ENCODE results near the gene ADAMTS9.

ADAMTS9 gene

DNA sequence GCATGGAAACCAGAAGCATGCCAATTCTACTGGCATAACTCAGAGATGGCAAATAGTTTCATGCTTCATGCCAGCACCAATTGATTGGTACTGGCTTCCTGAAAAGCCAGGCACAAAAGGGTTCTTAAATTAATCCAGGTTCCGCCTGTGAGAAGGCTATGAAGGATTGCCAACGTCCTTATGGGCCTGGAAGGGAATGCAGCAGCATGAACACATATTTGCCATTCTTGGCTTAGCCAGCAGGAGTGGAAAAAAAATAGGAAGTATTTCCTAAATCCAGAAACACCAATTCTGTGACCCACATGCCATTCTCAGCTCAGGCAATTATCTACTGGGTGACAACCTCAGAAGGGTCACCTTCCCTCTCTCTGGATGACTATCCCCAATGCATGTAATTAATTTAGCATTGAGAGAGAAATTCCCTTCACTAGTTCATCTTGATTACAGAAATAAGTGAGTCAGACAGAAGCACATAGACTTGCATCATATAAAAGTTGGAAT lies 36.0 kb downstream of the ADAMTS9 start:
- H3K4me3 ChIP-seq (ENCODE audit: low read depth, low read length) = no peak overlapping the region
- DNase-seq (ENCODE audit: low read depth) = no peak
- TF ChIP-seq MAX (IDR thresholded peaks at IDR 0.05; ENCODE audit: low read depth, low read length) (no peak), POLR2A (IDR thresholded peaks at IDR 0.05; ENCODE audit: extremely low read depth, insufficient read length) (no peak), MYC (IDR thresholded peaks at IDR 0.05; ENCODE audit: low read depth, low read length) (no peak)
- TF ChIP-seq, protein P1, sequence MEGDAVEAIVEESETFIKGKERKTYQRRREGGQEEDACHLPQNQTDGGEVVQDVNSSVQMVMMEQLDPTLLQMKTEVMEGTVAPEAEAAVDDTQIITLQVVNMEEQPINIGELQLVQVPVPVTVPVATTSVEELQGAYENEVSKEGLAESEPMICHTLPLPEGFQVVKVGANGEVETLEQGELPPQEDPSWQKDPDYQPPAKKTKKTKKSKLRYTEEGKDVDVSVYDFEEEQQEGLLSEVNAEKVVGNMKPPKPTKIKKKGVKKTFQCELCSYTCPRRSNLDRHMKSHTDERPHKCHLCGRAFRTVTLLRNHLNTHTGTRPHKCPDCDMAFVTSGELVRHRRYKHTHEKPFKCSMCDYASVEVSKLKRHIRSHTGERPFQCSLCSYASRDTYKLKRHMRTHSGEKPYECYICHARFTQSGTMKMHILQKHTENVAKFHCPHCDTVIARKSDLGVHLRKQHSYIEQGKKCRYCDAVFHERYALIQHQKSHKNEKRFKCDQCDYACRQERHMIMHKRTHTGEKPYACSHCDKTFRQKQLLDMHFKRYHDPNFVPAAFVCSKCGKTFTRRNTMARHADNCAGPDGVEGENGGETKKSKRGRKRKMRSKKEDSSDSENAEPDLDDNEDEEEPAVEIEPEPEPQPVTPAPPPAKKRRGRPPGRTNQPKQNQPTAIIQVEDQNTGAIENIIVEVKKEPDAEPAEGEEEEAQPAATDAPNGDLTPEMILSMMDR (IDR thresholded peaks at IDR 0.05; ENCODE audit: low read depth, low read length) = no peak

DNA sequence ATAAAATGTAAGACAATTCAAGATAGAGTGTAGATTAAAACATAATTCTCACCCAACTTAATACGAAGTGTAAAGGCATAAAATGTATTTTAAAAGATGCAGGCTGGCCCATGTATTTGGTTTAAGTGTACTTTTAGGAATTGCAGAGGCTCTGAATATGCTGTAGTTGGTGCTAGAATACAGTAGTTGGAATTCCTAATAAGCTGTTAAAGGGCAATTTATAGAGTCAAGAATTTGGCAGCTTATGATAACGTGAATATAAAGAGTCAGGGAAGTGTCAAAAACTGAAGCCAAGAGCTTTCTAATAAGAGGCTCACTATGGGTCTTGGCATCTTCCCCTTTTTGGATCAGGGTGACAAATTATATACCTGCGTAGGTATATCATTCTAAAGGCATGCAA lies 36.5 kb downstream of the ADAMTS9 start:
- no peak overlapping the region for H3K4me3 ChIP-seq (ENCODE audit: low read depth, low read length)
- DNase-seq (ENCODE audit: low read depth) = no peak
- TF ChIP-seq MYC (IDR thresholded peaks at IDR 0.05; ENCODE audit: low read depth, low read length) (no peak), POLR2A (IDR thresholded peaks at IDR 0.05; ENCODE audit: extremely low read depth, insufficient read length) (no peak), MAX (IDR thresholded peaks at IDR 0.05; ENCODE audit: low read depth, low read length) (no peak)
- TF ChIP-seq, protein P1 (IDR thresholded peaks at IDR 0.05; ENCODE audit: low read depth, low read length) = no peak

GRCh38 chr3:64650715-64651114 lies 37.1 kb downstream of the ADAMTS9 start:
- DNase-seq (ENCODE audit: low read depth) = no peak
- no peak overlapping the region for H3K4me3 ChIP-seq (ENCODE audit: low read depth, low read length)
- TF ChIP-seq, protein P1 (IDR thresholded peaks at IDR 0.05; ENCODE audit: low read depth, low read length) = no peak
- TF ChIP-seq MAX (IDR thresholded peaks at IDR 0.05; ENCODE audit: low read depth, low read length) (no peak), MYC (IDR thresholded peaks at IDR 0.05; ENCODE audit: low read depth, low read length) (no peak), POLR2A (IDR thresholded peaks at IDR 0.05; ENCODE audit: extremely low read depth, insufficient read length) (no peak)

DNA sequence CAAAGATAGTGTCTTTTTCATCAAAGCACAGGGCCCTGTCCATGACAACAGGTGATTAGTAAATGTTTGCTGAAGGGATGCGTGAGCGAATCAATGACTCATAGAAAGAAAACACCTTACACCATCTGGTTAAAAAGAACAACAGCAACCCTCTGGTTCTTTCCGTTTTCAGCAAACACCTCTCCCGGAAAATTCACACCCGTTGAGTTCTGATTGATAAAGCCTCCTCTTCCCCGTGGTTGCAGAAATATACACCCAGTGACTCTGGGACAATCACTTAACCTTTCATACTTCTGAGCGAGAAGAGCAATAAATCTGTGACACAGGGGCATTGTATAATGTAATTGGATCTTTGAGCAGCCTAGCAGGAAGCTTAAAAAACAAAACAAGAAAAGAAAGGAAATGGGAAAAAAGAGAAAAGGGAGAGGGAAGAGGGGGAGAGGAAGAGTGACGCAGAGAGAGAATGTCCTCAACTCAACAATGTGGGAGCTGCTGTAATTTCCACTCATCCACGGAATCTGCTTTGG lies 37.6 kb downstream of the ADAMTS9 start:
- DNase-seq (ENCODE audit: low read depth) = no peak
- H3K4me3 ChIP-seq (ENCODE audit: low read depth, low read length) = no peak overlapping the region
- TF ChIP-seq, protein P1 (IDR thresholded peaks at IDR 0.05; ENCODE audit: low read depth, low read length) = no peak
- TF ChIP-seq POLR2A (IDR thresholded peaks at IDR 0.05; ENCODE audit: extremely low read depth, insufficient read length) = no peak
- TF ChIP-seq MAX (IDR thresholded peaks at IDR 0.05; ENCODE audit: low read depth, low read length) = no peak
- TF ChIP-seq MYC (IDR thresholded peaks at IDR 0.05; ENCODE audit: low read depth, low read length) = no peak

- no peak for DNase-seq (ENCODE audit: low read depth)
- TF ChIP-seq MYC (IDR thresholded peaks at IDR 0.05; ENCODE audit: low read depth, low read length) (no peak), POLR2A (IDR thresholded peaks at IDR 0.05; ENCODE audit: extremely low read depth, insufficient read length) (no peak), MAX (IDR thresholded peaks at IDR 0.05; ENCODE audit: low read depth, low read length) (no peak)
- TF ChIP-seq, protein P1 (IDR thresholded peaks at IDR 0.05; ENCODE audit: low read depth, low read length) = no peak
- H3K4me3 ChIP-seq (ENCODE audit: low read depth, low read length) = no peak overlapping the region
These were observed 38.6 kb downstream of the ADAMTS9 start for GRCh38 chr3:64648927-64649906.
